Measurements from ENCODE around the gene ABR. TPM values are rescaled to one million over a fixed set of nuclear protein-coding genes. Genes with fewer than 3 reads are reported as not detected.

The ABR gene
- total RNA-seq = 57.4 and 59.7 TPM in 2 replicates
- long read RNA-seq, partial matches to known transcripts = 3 of 4 reads
- long read RNA-seq, other reads (novel, unspliced or antisense) = 1 of 4 reads

- Mint-ChIP-seq H3K9me3 (no peaks in the 10 kb centered on the region), H3K27me3 (ENCODE audit: low read depth) (peaks cover 18% of the 10 kb centered on the region), H3K4me3 (peak within 1 kb of the TSS; percentile 81), H3K4me1 (peaks cover 23% of the 10 kb centered on the region), H3K36me3 (ENCODE audit: low read depth) (no peaks in the 10 kb centered on the region), H3K27ac (ENCODE audit: unreplicated experiment) (peak within 1 kb of the TSS; percentile 19)
- DNase-seq (ENCODE audit: low read depth, low spot score) = peak; percentile 31
- TF ChIP-seq CTCF (conservative IDR thresholded peaks at IDR 0.05) = no peak
These were observed at the start of gene ABR for GRCh38 chr17:1179818-1180742. TSS of gene ABR (minus strand) at chr17:1179981. CDS start at chr17:1179727, 254 bp downstream.

GRCh38 chr17:1229349-1229899, 49.6 kb upstream of the ABR start:
- TF ChIP-seq CTCF (conservative IDR thresholded peaks at IDR 0.05) = no peak
- Mint-ChIP-seq H3K27me3 (ENCODE audit: low read depth) (peaks cover 76% of the 10 kb centered on the region), H3K9me3 (no peaks in the 10 kb centered on the region), H3K4me3 (no peak overlapping the region), H3K4me1 (peaks cover 20% of the 10 kb centered on the region), H3K27ac (ENCODE audit: unreplicated experiment) (no peak overlapping the region), H3K36me3 (ENCODE audit: low read depth) (peaks cover 3% of the 10 kb centered on the region)
- no peak for DNase-seq (ENCODE audit: low read depth, low spot score)

- Mint-ChIP-seq H3K4me3 (no peak overlapping the region), H3K27ac (ENCODE audit: unreplicated experiment) (no peak overlapping the region), H3K4me1 (peaks cover 15% of the 10 kb centered on the region), H3K36me3 (ENCODE audit: low read depth) (peaks cover 3% of the 10 kb centered on the region), H3K9me3 (no peaks in the 10 kb centered on the region), H3K27me3 (ENCODE audit: low read depth) (peaks cover 74% of the 10 kb centered on the region)
- no peak for TF ChIP-seq CTCF (conservative IDR thresholded peaks at IDR 0.05)
- no peak for DNase-seq (ENCODE audit: low read depth, low spot score)
These were observed 49.1 kb upstream of the ABR start for GRCh38 chr17:1228781-1229348.

- H3K4me3 Mint-ChIP-seq = peak overlapping the region; percentile 84
- H3K27ac Mint-ChIP-seq (ENCODE audit: unreplicated experiment) = no peak overlapping the region
- peaks cover 3% of the 10 kb centered on the region for H3K36me3 Mint-ChIP-seq (ENCODE audit: low read depth)
- no peak for TF ChIP-seq CTCF (conservative IDR thresholded peaks at IDR 0.05)
- H3K27me3 Mint-ChIP-seq (ENCODE audit: low read depth) = peaks cover 80% of the 10 kb centered on the region
- DNase-seq (ENCODE audit: low read depth, low spot score) = no peak
- H3K4me1 Mint-ChIP-seq = peaks cover 15% of the 10 kb centered on the region
- no peaks in the 10 kb centered on the region for H3K9me3 Mint-ChIP-seq
These were observed 48.4 kb upstream of the ABR start for GRCh38 chr17:1227917-1228780.

- Mint-ChIP-seq H3K27me3 (ENCODE audit: low read depth) (peaks cover 72% of the 10 kb centered on the region), H3K27ac (ENCODE audit: unreplicated experiment) (no peak overlapping the region), H3K4me3 (peak overlapping the region; percentile 31), H3K9me3 (no peaks in the 10 kb centered on the region), H3K36me3 (ENCODE audit: low read depth) (peaks cover 3% of the 10 kb centered on the region), H3K4me1 (peaks cover 15% of the 10 kb centered on the region)
- no peak for DNase-seq (ENCODE audit: low read depth, low spot score)
- no peak for TF ChIP-seq CTCF (conservative IDR thresholded peaks at IDR 0.05)
These were observed 47.6 kb upstream of the ABR start for GRCh38 chr17:1227365-1227764.
